CD8-positive, alpha-beta memory T cell (primary cell): ENCODE measurements around the gene IQCE. TPM values are rescaled to one million over a fixed set of nuclear protein-coding genes. Genes with fewer than 3 reads are reported as not detected.
A peak's percentile ranks its signal among the peaks of the same experiment; 100 is the strongest.

Experiments used
- CTCF ChIA-PET: fragments of 350-600 bp; sonication (Branson Sonifier 250); formaldehyde crosslinking; loops from one replicate; lab custom pipeline; 2021; ENCODE audit warnings: antibody characterized with exemption; lab: Charles Lee
- POLR2A ChIA-PET: fragments of 350-600 bp; sonication (Branson Sonifier 250); formaldehyde crosslinking; loops from one replicate; lab custom pipeline; 2021; ENCODE audit warnings: antibody characterized with exemption; lab: Charles Lee
- DNase-seq, 5 donors: peaks; one replicate each; pipeline versions ENCODE4 v3.0.0 to v3.0.0-alpha.2; 2020 to 2022; ENCODE audit warnings: mixed read lengths in 1 of 5
- H3K27ac ChIP-seq: one replicate; pipeline ENCODE4 v1.7.0; 2013; ENCODE audit warnings: low read depth, mild to moderate bottlenecking, low read length, moderate library complexity
- H3K27me3 ChIP-seq: 2 replicates; pipeline ENCODE4 v1.7.0; 2013; ENCODE audit warnings: low read length, mild to moderate bottlenecking; ENCODE audit not compliant: insufficient read depth, poor library complexity, severe bottlenecking
- H3K36me3 ChIP-seq: 2 replicates; pipeline ENCODE4 v1.7.0; 2013; ENCODE audit warnings: mild to moderate bottlenecking, low read length, moderate library complexity; ENCODE audit not compliant: insufficient read depth
- H3K4me1 ChIP-seq: 2 replicates; pipeline ENCODE4 v1.7.0; 2013; ENCODE audit warnings: mild to moderate bottlenecking, low read length, moderate library complexity; ENCODE audit not compliant: insufficient read depth
- H3K4me3 ChIP-seq: 2 replicates; pipeline ENCODE4 v1.7.0; 2013; ENCODE audit warnings: mild to moderate bottlenecking, low read length
- H3K9me3 ChIP-seq: 2 replicates; pipeline ENCODE4 v1.7.0; 2013; ENCODE audit warnings: mild to moderate bottlenecking, low read length
- H3K27ac Mint-ChIP-seq, 8 donors: one replicate each; pipeline ENCODE4 v1.8.0; 2020 to 2021; ENCODE audit warnings: mixed read lengths in 8 of 8, mild to moderate bottlenecking in 6 of 8, inconsistent platforms in 3 of 8, moderate library complexity in 3 of 8
- H3K27me3 Mint-ChIP-seq, 2 donors: one replicate each; pipeline ENCODE4 v1.8.0; 2020 to 2021; ENCODE audit warnings: mixed read lengths in 2 of 2, mild to moderate bottlenecking in 1 of 2, moderate library complexity in 1 of 2
- H3K36me3 Mint-ChIP-seq, 3 donors: one replicate each; pipeline ENCODE4 v1.8.0; 2020 to 2021; ENCODE audit warnings: mixed read lengths in 3 of 3, inconsistent platforms in 1 of 3, mild to moderate bottlenecking in 1 of 3
- H3K4me1 Mint-ChIP-seq, 3 donors: one replicate each; pipeline ENCODE4 v1.8.0; 2020 to 2021; ENCODE audit warnings: mixed read lengths in 3 of 3, inconsistent platforms in 1 of 3, mild to moderate bottlenecking in 1 of 3
- H3K4me3 Mint-ChIP-seq, 7 donors: one replicate each; pipeline ENCODE4 v1.8.0; 2020 to 2021; ENCODE audit warnings: mixed read lengths in 7 of 7, mild to moderate bottlenecking in 6 of 7, moderate library complexity in 4 of 7, inconsistent platforms in 2 of 7
- H3K9me3 Mint-ChIP-seq, 5 donors: one replicate each; pipeline ENCODE4 v1.8.0; 2020 to 2022; ENCODE audit warnings: mixed read lengths in 5 of 5, mild to moderate bottlenecking in 3 of 5, moderate library complexity in 2 of 5, inconsistent platforms in 1 of 5
- polyA plus RNA-seq: library from polyadenylated mRNA; unstranded; fragments of 300-500 nt; fragmentation: Illumina TruSeq; gene quantifications from one replicate; pipeline ENCODE4 v1.2.3, GENCODE V29; 2021
- total RNA-seq, 2 experiments: library from RNA; stranded (reverse); gene quantifications; one replicate each; pipeline ENCODE4 v1.2.3, GENCODE V29; 2021

IQCE gene
- total and polyA plus RNA-seq, 3 experiments from 2014 or later: 4.1 to 10.4 (median 9.6) TPM

DNA sequence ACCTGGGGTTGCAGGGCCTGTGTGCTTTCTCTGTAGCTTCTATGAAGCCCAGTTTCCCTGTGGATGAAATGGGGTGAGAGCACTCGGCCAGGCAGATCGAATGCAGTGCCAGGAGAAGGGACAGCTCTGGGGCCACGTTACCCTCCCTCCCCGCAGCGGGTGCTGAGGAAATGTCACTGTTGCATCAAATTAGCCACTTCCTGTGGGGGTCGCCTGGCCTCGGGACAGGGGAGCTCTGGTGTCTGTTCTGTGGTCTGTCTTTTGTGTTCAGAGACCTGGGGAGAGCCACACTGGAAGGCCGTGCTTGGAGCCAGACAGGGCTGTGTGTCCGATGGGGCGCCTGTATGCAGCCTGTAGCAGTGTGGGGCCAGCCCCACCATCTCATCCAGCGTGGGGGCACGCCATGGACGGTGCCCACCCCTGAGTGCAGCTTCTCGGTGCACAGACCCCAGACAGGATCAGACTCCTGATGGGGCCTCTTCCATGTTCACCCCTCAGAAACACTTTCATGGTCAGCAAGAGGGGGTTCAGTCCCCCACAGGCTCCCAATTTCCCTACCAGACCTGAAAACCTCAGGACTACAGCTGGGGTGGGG, 86.6 kb downstream of the IQCE start:
- DNase-seq: peak; percentile 18 to 68 (median 49)
- H3K36me3 Mint-ChIP-seq: no peaks in the 10 kb centered on the region
- no peaks in the 10 kb centered on the region for H3K9me3 Mint-ChIP-seq
- CTCF ChIA-PET: interaction anchor here (1.2 to 3.7 kb wide), 4 partner anchors 9 to 74 kb away, joined by 3 to 19 read pairs (median 5); no protein-coding TSS in a partner anchor
- H3K4me3 ChIP-seq: peak overlapping the region; percentile 53
- no peaks in the 10 kb centered on the region for H3K9me3 ChIP-seq
- H3K27ac Mint-ChIP-seq: peak overlapping the region; percentile 74 to 91 (median 82)
- POLR2A ChIA-PET: interaction anchor here (0.5 to 2.2 kb wide), 2 partner anchors 14 to 187 kb away, joined by 7 to 10 read pairs; partner anchors contain the start of gene TTYH3
- H3K27me3 ChIP-seq: no peaks in the 10 kb centered on the region
- no peak overlapping the region for H3K27ac ChIP-seq
- H3K27me3 Mint-ChIP-seq: peaks cover 0 to 2% of the 10 kb centered on the region in 2 donors
- peaks cover 15% of the 10 kb centered on the region for H3K4me1 ChIP-seq
- peaks cover 14 to 24% (median 14%) of the 10 kb centered on the region in 3 donors for H3K4me1 Mint-ChIP-seq
- no peaks in the 10 kb centered on the region for H3K36me3 ChIP-seq
- peak overlapping the region in 6 of 7 donors; percentile 79 to 89 (median 84) for H3K4me3 Mint-ChIP-seq

DNA sequence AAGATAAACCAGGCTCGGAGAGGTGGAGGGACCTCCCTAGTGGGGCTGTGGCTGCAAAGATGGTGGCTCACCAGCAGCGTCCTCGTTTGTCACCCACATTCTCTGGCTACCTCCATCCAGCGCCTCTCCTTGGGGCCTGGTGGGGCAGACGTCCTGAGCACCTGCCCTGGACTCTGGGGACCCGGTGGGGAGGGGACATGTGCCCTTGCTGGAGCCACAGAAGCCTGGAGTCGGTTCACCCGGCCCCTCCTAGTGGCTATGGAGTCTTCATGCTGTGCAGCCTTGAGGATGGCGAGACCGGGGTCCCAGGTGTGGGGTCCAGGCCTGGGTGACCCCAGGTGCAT, 87.5 kb downstream of the IQCE start:
- peaks cover 0 to 2% of the 10 kb centered on the region in 2 donors for H3K27me3 Mint-ChIP-seq
- no peak overlapping the region for H3K4me3 Mint-ChIP-seq
- H3K9me3 ChIP-seq: no peaks in the 10 kb centered on the region
- no peak overlapping the region for H3K4me3 ChIP-seq
- ChIA-PET CTCF (no interaction called here), POLR2A (no interaction called here)
- H3K27me3 ChIP-seq: no peaks in the 10 kb centered on the region
- no peak overlapping the region for H3K27ac Mint-ChIP-seq
- H3K36me3 ChIP-seq: no peaks in the 10 kb centered on the region
- no peak overlapping the region for H3K27ac ChIP-seq
- peaks cover 15% of the 10 kb centered on the region for H3K4me1 ChIP-seq
- H3K4me1 Mint-ChIP-seq: peaks cover 14 to 24% (median 14%) of the 10 kb centered on the region in 3 donors
- DNase-seq: no peak
- peaks cover 0 to 3% (median 0%) of the 10 kb centered on the region in 3 donors for H3K36me3 Mint-ChIP-seq
- no peaks in the 10 kb centered on the region for H3K9me3 Mint-ChIP-seq

DNA sequence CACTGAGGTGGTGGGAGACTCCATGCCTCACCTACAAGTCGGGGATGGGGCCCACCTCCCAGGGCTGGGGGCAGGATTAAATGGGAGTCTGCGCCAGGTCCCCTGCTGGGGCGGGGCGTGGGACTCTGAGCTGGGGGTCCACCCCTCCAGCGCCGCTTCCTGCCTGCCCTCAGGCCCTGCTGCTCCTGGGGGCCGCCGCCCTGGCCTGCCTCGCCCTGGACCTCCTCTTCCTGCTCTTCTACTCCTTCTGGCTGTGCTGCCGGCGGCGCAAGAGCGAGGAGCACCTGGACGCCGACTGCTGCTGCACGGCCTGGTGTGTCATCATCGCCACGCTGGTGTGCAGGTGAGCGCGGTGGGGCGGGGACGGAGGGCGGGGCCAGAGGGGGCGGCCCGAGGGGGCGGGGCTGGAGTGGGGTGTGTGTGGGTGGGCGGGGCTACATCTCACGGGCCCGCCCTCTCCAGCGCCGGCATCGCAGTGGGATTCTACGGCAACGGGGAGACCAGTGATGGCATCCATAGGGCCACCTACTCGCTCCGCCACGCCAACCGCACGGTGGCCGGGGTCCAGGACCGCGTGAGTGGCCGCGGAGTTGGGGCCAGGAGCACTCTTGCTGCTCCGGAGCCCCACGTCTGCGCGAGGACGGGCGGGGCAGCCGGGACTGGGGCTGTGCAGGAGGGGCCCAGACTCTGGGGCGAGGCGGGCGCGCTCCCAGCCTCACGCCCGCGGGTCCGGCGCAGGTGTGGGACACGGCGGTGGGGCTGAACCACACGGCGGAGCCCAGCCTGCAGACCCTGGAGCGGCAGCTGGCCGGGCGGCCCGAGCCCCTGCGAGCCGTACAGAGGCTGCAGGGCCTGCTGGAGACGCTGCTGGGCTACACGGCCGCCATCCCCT, 88.1 kb downstream of the IQCE start:
- Mint-ChIP-seq H3K4me3 (no peak overlapping the region), H3K4me1 (peaks cover 14 to 24% (median 14%) of the 10 kb centered on the region in 3 donors), H3K27ac (peak overlapping the region in 1 of 8 donors; percentile 54), H3K27me3 (peaks cover 0 to 2% of the 10 kb centered on the region in 2 donors), H3K9me3 (no peaks in the 10 kb centered on the region), H3K36me3 (peaks cover 0 to 3% (median 0%) of the 10 kb centered on the region in 3 donors)
- Histone ChIP-seq H3K36me3 (no peaks in the 10 kb centered on the region), H3K27me3 (no peaks in the 10 kb centered on the region), H3K9me3 (no peaks in the 10 kb centered on the region), H3K4me1 (peaks cover 15% of the 10 kb centered on the region), H3K4me3 (no peak overlapping the region), H3K27ac (no peak overlapping the region)
- no peak for DNase-seq
- ChIA-PET CTCF (no interaction called here), POLR2A (no interaction called here)

DNA sequence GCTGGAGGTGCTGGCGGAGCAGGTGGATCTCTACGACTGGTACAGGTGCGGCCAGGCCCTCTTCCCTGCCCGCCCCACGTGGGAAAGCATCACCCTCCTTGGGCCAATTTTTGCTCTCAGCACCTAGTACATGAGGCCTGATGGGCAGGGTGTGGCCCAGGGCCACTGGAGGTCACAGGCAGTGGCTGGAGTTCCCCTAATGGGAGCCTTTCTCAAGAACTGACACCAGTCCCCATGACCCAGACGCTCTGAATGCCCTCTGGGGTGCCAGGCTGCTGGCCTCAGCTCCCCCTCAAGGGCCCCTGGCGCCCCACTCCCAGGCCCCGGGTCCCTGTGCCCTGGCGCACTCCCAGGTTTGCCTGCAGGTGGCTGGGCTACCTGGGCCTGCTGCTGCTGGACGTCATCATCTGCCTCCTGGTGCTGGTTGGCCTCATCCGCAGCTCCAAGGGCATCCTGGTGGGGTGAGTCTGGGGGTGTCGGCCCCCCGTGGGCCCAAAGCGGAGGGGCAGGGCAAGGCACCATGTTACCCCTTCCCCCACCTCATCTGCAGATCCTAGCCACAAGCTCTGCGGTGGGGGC, 88.9 kb downstream of the IQCE start:
- peaks cover 15% of the 10 kb centered on the region for H3K4me1 ChIP-seq
- DNase-seq: no peak
- Mint-ChIP-seq H3K4me1 (peaks cover 14 to 24% (median 14%) of the 10 kb centered on the region in 3 donors), H3K36me3 (peaks cover 0 to 3% (median 0%) of the 10 kb centered on the region in 3 donors), H3K9me3 (no peaks in the 10 kb centered on the region), H3K27ac (no peak overlapping the region), H3K4me3 (no peak overlapping the region), H3K27me3 (peaks cover 0 to 2% of the 10 kb centered on the region in 2 donors)
- no peaks in the 10 kb centered on the region for H3K9me3 ChIP-seq
- no peak overlapping the region for H3K4me3 ChIP-seq
- no peaks in the 10 kb centered on the region for H3K27me3 ChIP-seq
- CTCF ChIA-PET: interaction anchor here (1.0 kb wide), 1 partner anchor 62 kb away, joined by 3 read pairs; no protein-coding TSS in a partner anchor
- H3K27ac ChIP-seq: no peak overlapping the region
- POLR2A ChIA-PET: no interaction called here
- H3K36me3 ChIP-seq: no peaks in the 10 kb centered on the region

DNA sequence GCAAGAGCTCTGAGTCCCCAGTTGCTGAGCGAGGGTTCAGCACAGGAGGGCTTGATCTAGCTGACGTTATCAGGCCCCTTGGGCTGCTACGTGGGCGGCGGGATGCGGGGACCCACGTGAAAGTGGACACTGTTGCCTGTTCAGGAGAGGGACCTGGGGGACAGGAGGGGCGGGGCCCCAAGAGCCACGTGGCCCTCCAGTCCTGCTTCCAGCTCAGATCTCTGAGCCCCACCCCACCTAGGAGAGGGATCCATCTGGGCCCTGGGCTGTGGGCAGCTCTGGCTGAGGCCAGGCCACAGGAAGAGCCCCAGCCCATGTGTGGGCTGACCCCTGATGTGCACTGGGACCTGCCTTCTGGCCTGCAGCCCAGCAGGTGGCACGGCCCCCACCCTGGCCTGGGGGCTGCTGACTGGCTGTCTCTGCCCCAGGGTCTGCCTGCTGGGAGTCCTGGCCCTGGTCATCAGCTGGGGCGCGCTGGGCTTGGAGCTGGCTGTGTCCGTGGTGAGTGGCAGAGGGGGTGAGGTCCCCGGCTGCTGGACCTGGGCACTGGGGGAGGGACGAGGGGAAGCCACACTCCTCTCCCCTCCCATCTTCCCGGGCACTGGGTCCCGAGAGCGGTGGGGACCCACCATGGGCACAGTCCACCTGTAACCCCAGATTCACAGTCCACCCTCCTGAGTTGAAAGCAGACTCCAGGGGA, 90.5 kb downstream of the IQCE start:
- POLR2A ChIA-PET: no interaction called here
- Mint-ChIP-seq H3K9me3 (no peaks in the 10 kb centered on the region), H3K36me3 (peaks cover 0 to 3% (median 0%) of the 10 kb centered on the region in 3 donors), H3K27ac (no peak overlapping the region), H3K4me1 (peaks cover 13 to 19% (median 13%) of the 10 kb centered on the region in 3 donors), H3K4me3 (peak overlapping the region in 1 of 7 donors; percentile 48), H3K27me3 (peaks cover 0 to 2% of the 10 kb centered on the region in 2 donors)
- CTCF ChIA-PET: no interaction called here
- H3K27ac ChIP-seq: no peak overlapping the region
- no peak overlapping the region for H3K4me3 ChIP-seq
- no peaks in the 10 kb centered on the region for H3K27me3 ChIP-seq
- H3K36me3 ChIP-seq: no peaks in the 10 kb centered on the region
- H3K9me3 ChIP-seq: no peaks in the 10 kb centered on the region
- peaks cover 15% of the 10 kb centered on the region for H3K4me1 ChIP-seq
- no peak for DNase-seq

DNA sequence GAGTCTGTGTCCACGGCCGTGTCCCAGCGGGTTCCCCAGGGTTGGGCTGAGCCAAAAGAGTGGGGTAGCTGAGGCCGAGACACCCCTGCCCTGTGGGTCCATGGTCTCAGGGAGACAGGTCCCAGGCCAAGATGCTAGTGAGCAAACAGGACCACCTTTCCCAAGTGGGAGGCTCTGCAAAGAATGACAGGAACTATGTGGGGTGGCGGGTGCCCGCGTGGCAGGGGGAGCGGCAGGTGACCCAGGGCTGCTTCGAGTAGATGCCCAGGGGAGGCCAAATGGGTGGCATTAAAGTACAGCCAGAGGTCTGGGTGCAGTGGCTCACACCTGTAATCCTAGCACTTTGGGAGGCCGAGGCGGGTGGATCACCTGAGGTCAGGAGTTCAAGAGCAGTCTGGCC, 91.2 kb downstream of the IQCE start:
- H3K36me3 Mint-ChIP-seq: peaks cover 0 to 3% (median 0%) of the 10 kb centered on the region in 3 donors
- CTCF ChIA-PET: no interaction called here

DNA sequence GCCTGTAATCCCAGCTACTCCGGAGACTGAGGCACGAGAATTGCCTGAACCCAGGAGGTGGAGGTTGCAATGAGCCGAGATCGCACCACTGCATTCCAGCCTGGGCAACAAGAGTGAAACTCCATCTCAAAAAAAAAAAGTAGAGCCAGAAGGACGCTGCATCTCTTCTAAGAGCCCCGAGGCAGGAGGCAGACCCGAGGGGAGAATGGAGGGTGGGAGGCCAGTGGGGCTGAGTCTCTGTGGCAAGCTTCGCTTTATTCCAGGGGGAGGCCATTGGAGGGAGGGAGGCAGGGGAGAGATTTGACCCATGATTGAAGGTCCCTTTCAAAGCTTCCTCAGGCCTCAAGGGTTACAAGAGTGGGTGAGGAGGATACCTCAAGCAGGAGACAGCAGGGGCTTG, 91.7 kb downstream of the IQCE start:
- H3K36me3 ChIP-seq: no peaks in the 10 kb centered on the region
- H3K4me1 ChIP-seq: peaks cover 4% of the 10 kb centered on the region
- ChIA-PET CTCF (no interaction called here), POLR2A (no interaction called here)
- Mint-ChIP-seq H3K27me3 (peaks cover 0 to 2% of the 10 kb centered on the region in 2 donors), H3K27ac (peak overlapping the region in 2 of 8 donors; percentile 17 to 27), H3K9me3 (no peaks in the 10 kb centered on the region), H3K4me3 (no peak overlapping the region), H3K36me3 (peaks cover 0 to 3% (median 0%) of the 10 kb centered on the region in 3 donors), H3K4me1 (peaks cover 3 to 7% (median 3%) of the 10 kb centered on the region in 3 donors)
- no peaks in the 10 kb centered on the region for H3K9me3 ChIP-seq
- no peak for DNase-seq
- H3K27ac ChIP-seq: no peak overlapping the region
- H3K4me3 ChIP-seq: no peak overlapping the region
- H3K27me3 ChIP-seq: no peaks in the 10 kb centered on the region

More for the DNA sequence above, 91.2 kb downstream of the IQCE start:
- H3K27ac ChIP-seq: no peak overlapping the region
- Mint-ChIP-seq H3K27me3 (peaks cover 0 to 2% of the 10 kb centered on the region in 2 donors), H3K9me3 (no peaks in the 10 kb centered on the region), H3K27ac (peak overlapping the region in 1 of 8 donors; percentile 27), H3K4me3 (no peak overlapping the region), H3K4me1 (peaks cover 8 to 12% (median 8%) of the 10 kb centered on the region in 3 donors)
- no peaks in the 10 kb centered on the region for H3K27me3 ChIP-seq
- H3K36me3 ChIP-seq: no peaks in the 10 kb centered on the region
- H3K4me1 ChIP-seq: peaks cover 9% of the 10 kb centered on the region
- no peaks in the 10 kb centered on the region for H3K9me3 ChIP-seq
- no peak for DNase-seq
- POLR2A ChIA-PET: no interaction called here
- H3K4me3 ChIP-seq: no peak overlapping the region
